H1 (cell line): Measurements from ENCODE around the gene HDAC11.

Experiments used
- CHD1 ChIP-seq: IDR thresholded peaks from 2 replicates; pipeline ENCODE4 v1.6.1; 2012; ENCODE audit warnings: low read depth, low read length, improper control_type of control experiment
- CREB1 ChIP-seq: IDR thresholded peaks from 2 replicates; pipeline ENCODE4 v1.6.1; 2012; ENCODE audit warnings: inconsistent platforms
- EP300 ChIP-seq, 2 experiments: IDR thresholded peaks; 1 replicate in 1 of 2; 2 replicates in 1 of 2; pipeline ENCODE4 v1.6.1; 2011 to 2012; ENCODE audit warnings: low read depth in 2 of 2, low read length in 2 of 2, mild to moderate bottlenecking in 2 of 2, borderline replicate concordance in 1 of 2, inconsistent platforms in 1 of 2, moderate library complexity in 1 of 2
- NRF1 ChIP-seq: IDR thresholded peaks from 2 replicates; pipeline ENCODE4 v1.6.1; 2011; ENCODE audit warnings: mild to moderate bottlenecking, low read depth, low read length, improper control_type of control experiment
- POLR2A ChIP-seq, 2 experiments: IDR thresholded peaks; 1 replicate in 1 of 2; 2 replicates in 1 of 2; pipeline ENCODE4 v1.6.1; 2011; ENCODE audit warnings: low read depth in 2 of 2, low read length in 2 of 2, mild to moderate bottlenecking in 2 of 2; ENCODE audit errors: control extremely low read depth in 1 of 2
- RBBP5 ChIP-seq: IDR thresholded peaks from 2 replicates; pipeline ENCODE4 v1.7.1; 2012; ENCODE audit warnings: low read depth, mild to moderate bottlenecking, inconsistent platforms, low read length, moderate library complexity, borderline replicate concordance
- TAF7 ChIP-seq: optimal IDR thresholded peaks from 2 replicates; pipeline ENCODE3; 2011; ENCODE audit warnings: low read depth, mild to moderate bottlenecking, inconsistent platforms, low read length, moderate library complexity, borderline replicate concordance
- USF2 ChIP-seq: IDR thresholded peaks from 2 replicates; pipeline ENCODE4 v1.6.1; 2011; ENCODE audit warnings: low read length, improper control_type of control experiment
- TF ChIP-seq, protein P1 (sequence below), 3 experiments: IDR thresholded peaks; 1 replicate in 2 of 3; 2 replicates in 1 of 3; pipeline versions ENCODE4 v1.5.1 to v1.6.1; 2011; ENCODE audit warnings: low read length in 3 of 3, mild to moderate bottlenecking in 3 of 3, inconsistent platforms in 2 of 3, low read depth in 1 of 3, moderate library complexity in 1 of 3; ENCODE audit not compliant: insufficient read depth in 1 of 3; ENCODE audit errors: control extremely low read depth in 1 of 3

- no peak for TF ChIP-seq POLR2A (IDR thresholded peaks at IDR 0.05; ENCODE audit: control extremely low read depth in 1 of 2, low read depth in 2 of 2, low read length in 2 of 2)
- TF ChIP-seq, protein P1, sequence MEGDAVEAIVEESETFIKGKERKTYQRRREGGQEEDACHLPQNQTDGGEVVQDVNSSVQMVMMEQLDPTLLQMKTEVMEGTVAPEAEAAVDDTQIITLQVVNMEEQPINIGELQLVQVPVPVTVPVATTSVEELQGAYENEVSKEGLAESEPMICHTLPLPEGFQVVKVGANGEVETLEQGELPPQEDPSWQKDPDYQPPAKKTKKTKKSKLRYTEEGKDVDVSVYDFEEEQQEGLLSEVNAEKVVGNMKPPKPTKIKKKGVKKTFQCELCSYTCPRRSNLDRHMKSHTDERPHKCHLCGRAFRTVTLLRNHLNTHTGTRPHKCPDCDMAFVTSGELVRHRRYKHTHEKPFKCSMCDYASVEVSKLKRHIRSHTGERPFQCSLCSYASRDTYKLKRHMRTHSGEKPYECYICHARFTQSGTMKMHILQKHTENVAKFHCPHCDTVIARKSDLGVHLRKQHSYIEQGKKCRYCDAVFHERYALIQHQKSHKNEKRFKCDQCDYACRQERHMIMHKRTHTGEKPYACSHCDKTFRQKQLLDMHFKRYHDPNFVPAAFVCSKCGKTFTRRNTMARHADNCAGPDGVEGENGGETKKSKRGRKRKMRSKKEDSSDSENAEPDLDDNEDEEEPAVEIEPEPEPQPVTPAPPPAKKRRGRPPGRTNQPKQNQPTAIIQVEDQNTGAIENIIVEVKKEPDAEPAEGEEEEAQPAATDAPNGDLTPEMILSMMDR (IDR thresholded peaks at IDR 0.05; ENCODE audit: control extremely low read depth in 1 of 3, insufficient read depth in 1 of 3, low read depth in 1 of 3, low read length in 3 of 3): peak; percentile 28 to 86 (median 78)
- TF ChIP-seq CHD1: no peak
- TF ChIP-seq RBBP5: no peak
- no peak for TF ChIP-seq TAF7
- TF ChIP-seq NRF1: no peak
- TF ChIP-seq EP300 (IDR thresholded peaks at IDR 0.05; ENCODE audit: borderline replicate concordance in 1 of 2, low read depth in 2 of 2, low read length in 2 of 2): no peak
- TF ChIP-seq USF2: no peak
- no peak for TF ChIP-seq CREB1
These were observed 48.2 kb downstream of the HDAC11 start for GRCh38 chr3:13528217-13528867.
